ENCODE measurements around the gene REC114.
A peak's percentile ranks its signal among the peaks of the same experiment; 100 is the strongest.

DNA sequence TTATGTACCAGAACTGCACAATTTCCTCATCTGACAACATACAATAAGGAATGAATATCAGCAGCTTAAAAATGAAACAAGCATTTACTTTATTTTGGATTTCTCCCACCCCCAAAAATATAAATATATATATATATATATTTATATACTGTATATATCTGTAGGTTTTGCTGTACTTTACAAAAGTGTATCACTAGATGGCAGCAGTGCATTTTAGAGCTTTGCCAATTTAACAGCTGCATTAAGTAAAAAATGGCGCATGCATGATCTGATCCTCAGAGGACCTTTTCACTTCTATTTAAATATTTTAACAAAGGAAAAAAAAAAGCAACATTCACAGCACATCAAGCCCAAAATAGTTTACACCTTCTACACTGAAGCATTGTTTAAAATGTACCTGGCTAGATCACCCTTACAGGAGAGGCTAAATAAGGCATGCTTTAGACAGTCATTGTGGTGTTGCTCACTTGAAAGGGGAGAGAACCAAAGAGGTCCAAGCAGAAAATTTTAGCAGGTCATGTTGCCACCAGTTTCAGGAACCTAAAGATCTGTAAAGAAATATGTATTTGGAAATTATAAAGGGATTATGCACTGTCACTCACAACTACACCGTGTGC is 117.6 kb downstream of the REC114 start:
- TF ChIP-seq, protein P1, sequence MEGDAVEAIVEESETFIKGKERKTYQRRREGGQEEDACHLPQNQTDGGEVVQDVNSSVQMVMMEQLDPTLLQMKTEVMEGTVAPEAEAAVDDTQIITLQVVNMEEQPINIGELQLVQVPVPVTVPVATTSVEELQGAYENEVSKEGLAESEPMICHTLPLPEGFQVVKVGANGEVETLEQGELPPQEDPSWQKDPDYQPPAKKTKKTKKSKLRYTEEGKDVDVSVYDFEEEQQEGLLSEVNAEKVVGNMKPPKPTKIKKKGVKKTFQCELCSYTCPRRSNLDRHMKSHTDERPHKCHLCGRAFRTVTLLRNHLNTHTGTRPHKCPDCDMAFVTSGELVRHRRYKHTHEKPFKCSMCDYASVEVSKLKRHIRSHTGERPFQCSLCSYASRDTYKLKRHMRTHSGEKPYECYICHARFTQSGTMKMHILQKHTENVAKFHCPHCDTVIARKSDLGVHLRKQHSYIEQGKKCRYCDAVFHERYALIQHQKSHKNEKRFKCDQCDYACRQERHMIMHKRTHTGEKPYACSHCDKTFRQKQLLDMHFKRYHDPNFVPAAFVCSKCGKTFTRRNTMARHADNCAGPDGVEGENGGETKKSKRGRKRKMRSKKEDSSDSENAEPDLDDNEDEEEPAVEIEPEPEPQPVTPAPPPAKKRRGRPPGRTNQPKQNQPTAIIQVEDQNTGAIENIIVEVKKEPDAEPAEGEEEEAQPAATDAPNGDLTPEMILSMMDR (IDR thresholded peaks at IDR 0.05): peak; percentile 66
- no peak for TF ChIP-seq EZH2 (IDR thresholded peaks at IDR 0.05; ENCODE audit: borderline replicate concordance, insufficient read depth, low read depth, low read length, poor library complexity, severe bottlenecking)
